RWPE2 (cell line): ENCODE data around the gene TRAF5.

Experiments used
- ATAC-seq: fragments of 200-7000 bp; cut with Tn5 transposase; 3 replicates; pipeline ENCODE4 v1.9.1; 2021; ENCODE audit warnings: low read depth
- DNase-seq: peaks from one replicate; pipeline ENCODE4 v3.0.0-alpha.2; 2020; ENCODE audit warnings: low spot score
- H3K27ac ChIP-seq: fragments of 450-650 bp; 2 replicates; pipeline ENCODE4 v1.5.1; 2017; ENCODE audit warnings: mild to moderate bottlenecking; ENCODE audit not compliant: poor library complexity, severe bottlenecking
- H3K27me3 ChIP-seq: fragments of 250-450 bp; sonication (Bioruptor Pico); 2 replicates; pipeline ENCODE4 v1.5.1; 2021; ENCODE audit warnings: mild to moderate bottlenecking, moderate library complexity; ENCODE audit not compliant: insufficient read depth, poor library complexity, severe bottlenecking
- H3K36me3 ChIP-seq: fragments of 250-450 bp; sonication (Bioruptor Pico); 2 replicates; pipeline ENCODE4 v1.5.1; 2020; ENCODE audit warnings: low read depth, mild to moderate bottlenecking, moderate library complexity
- H3K4me1 ChIP-seq: fragments of 250-450 bp; sonication (Bioruptor Pico); 2 replicates; pipeline ENCODE4 v1.5.1; 2021; ENCODE audit warnings: mild to moderate bottlenecking, moderate library complexity; ENCODE audit not compliant: insufficient read depth, poor library complexity, severe bottlenecking
- H3K4me3 ChIP-seq: fragments of 250-450 bp; sonication (Bioruptor Pico); 2 replicates; pipeline ENCODE4 v1.5.1; 2021; ENCODE audit warnings: mild to moderate bottlenecking, moderate library complexity; ENCODE audit not compliant: severe bottlenecking
- H3K9me3 ChIP-seq: fragments of 250-450 bp; sonication (Bioruptor Pico); 2 replicates; pipeline ENCODE4 v1.5.1; 2021; ENCODE audit warnings: mild to moderate bottlenecking, moderate library complexity; ENCODE audit not compliant: severe bottlenecking
- CTCF ChIP-seq: fragments of 450-650 bp; IDR thresholded peaks from one replicate; pipeline ENCODE4 v1.5.1; 2017; ENCODE audit warnings: mild to moderate bottlenecking, moderate library complexity; ENCODE audit not compliant: poor library complexity, severe bottlenecking

TRAF5 gene

GRCh38 chr1:211424018-211424417, 97.4 kb downstream of the TRAF5 start:
- ATAC-seq (no peak), DNase-seq (no peak)
- no peak for TF ChIP-seq CTCF
- no peaks in the 10 kb centered on the region for H3K27me3 ChIP-seq
- no peak overlapping the region for H3K4me3 ChIP-seq
- H3K9me3 ChIP-seq: no peaks in the 10 kb centered on the region
- no peaks in the 10 kb centered on the region for H3K36me3 ChIP-seq
- H3K27ac ChIP-seq: no peak overlapping the region
- no peaks in the 10 kb centered on the region for H3K4me1 ChIP-seq
